ENCODE measurements around the gene ITGB2. TPM values are rescaled to one million over a fixed set of nuclear protein-coding genes. Genes with fewer than 3 reads are reported as not detected.

Gene ITGB2
- total RNA-seq, 1 donor from 2014 or later: 6.9 TPM

- Histone ChIP-seq H3K27me3 (ENCODE audit: control insufficient read depth, insufficient read depth, low read length) (no peaks in the 10 kb centered on the region), H3K36me3 (ENCODE audit: control insufficient read depth, insufficient read depth, low read length) (peaks cover 4% of the 10 kb centered on the region), H3K4me3 (ENCODE audit: low read depth, low read length) (no peak overlapping the region)
- no peak for TF ChIP-seq CTCF (IDR thresholded peaks at IDR 0.05; ENCODE audit: insufficient read depth, low read length, poor library complexity, severe bottlenecking)
- no peak for DNase-seq (ENCODE audit: low read depth)
Observed at GRCh38 chr21:44858291-44858690, 62.4 kb downstream of the ITGB2 start.

- no peak overlapping the region for H3K4me3 ChIP-seq (ENCODE audit: low read depth, low read length)
- no peaks in the 10 kb centered on the region for H3K27me3 ChIP-seq (ENCODE audit: control insufficient read depth, insufficient read depth, low read length)
- no peak for TF ChIP-seq CTCF (IDR thresholded peaks at IDR 0.05; ENCODE audit: insufficient read depth, low read length, poor library complexity, severe bottlenecking)
- no peak for DNase-seq (ENCODE audit: low read depth)
- H3K36me3 ChIP-seq (ENCODE audit: control insufficient read depth, insufficient read depth, low read length): peaks cover 5% of the 10 kb centered on the region
Observed at GRCh38 chr21:44857127-44857892, 63.4 kb downstream of the ITGB2 start.

- DNase-seq (ENCODE audit: low read depth): no peak
- TF ChIP-seq CTCF (IDR thresholded peaks at IDR 0.05; ENCODE audit: insufficient read depth, low read length, poor library complexity, severe bottlenecking): no peak
- Histone ChIP-seq H3K36me3 (ENCODE audit: control insufficient read depth, insufficient read depth, low read length) (peaks cover 5% of the 10 kb centered on the region), H3K4me3 (ENCODE audit: low read depth, low read length) (no peak overlapping the region), H3K27me3 (ENCODE audit: control insufficient read depth, insufficient read depth, low read length) (no peaks in the 10 kb centered on the region)
Observed at GRCh38 chr21:44856131-44856530, 64.6 kb downstream of the ITGB2 start.

- Histone ChIP-seq H3K27me3 (ENCODE audit: control insufficient read depth, insufficient read depth, low read length) (no peaks in the 10 kb centered on the region), H3K36me3 (ENCODE audit: control insufficient read depth, insufficient read depth, low read length) (peaks cover 5% of the 10 kb centered on the region), H3K4me3 (ENCODE audit: low read depth, low read length) (no peak overlapping the region)
- TF ChIP-seq CTCF (IDR thresholded peaks at IDR 0.05; ENCODE audit: insufficient read depth, low read length, poor library complexity, severe bottlenecking): no peak
- no peak for DNase-seq (ENCODE audit: low read depth)
Observed at GRCh38 chr21:44855572-44855971, 65.1 kb downstream of the ITGB2 start.

- H3K4me3 ChIP-seq (ENCODE audit: low read depth, low read length): no peak overlapping the region
- H3K36me3 ChIP-seq (ENCODE audit: control insufficient read depth, insufficient read depth, low read length): peaks cover 9% of the 10 kb centered on the region
- no peaks in the 10 kb centered on the region for H3K27me3 ChIP-seq (ENCODE audit: control insufficient read depth, insufficient read depth, low read length)
- no peak for TF ChIP-seq CTCF (IDR thresholded peaks at IDR 0.05; ENCODE audit: insufficient read depth, low read length, poor library complexity, severe bottlenecking)
- no peak for DNase-seq (ENCODE audit: low read depth)
Observed at GRCh38 chr21:44854664-44855446, 65.8 kb downstream of the ITGB2 start.

Data from kidney epithelial cell (primary cell).